Ovary (tissue), 9 donors: ENCODE data around the gene VWA5B1. TPM values are rescaled to one million over a fixed set of nuclear protein-coding genes. Genes with fewer than 3 reads are reported as not detected.

Experiments used
- DNase-seq, 5 donors: peaks; one replicate each; pipeline ENCODE4 v3.0.0-alpha.2; 2019 to 2020
- H3K27ac ChIP-seq, 2 donors: fragments of 200-600 bp; one replicate each; pipeline versions ENCODE4 v1.5.1 to v1.8.0; 2019 to 2022
- H3K27me3 ChIP-seq: fragments of 200-600 bp; one replicate; pipeline ENCODE4 v1.8.0; 2022
- H3K36me3 ChIP-seq: fragments of 200-600 bp; sonication (generic); one replicate; pipeline ENCODE4 v1.5.1; 2019
- H3K4me1 ChIP-seq: one replicate; pipeline ENCODE4 v1.8.1; 2013; ENCODE audit warnings: mild to moderate bottlenecking, moderate library complexity; ENCODE audit not compliant: insufficient read depth
- H3K4me3 ChIP-seq: fragments of 200-600 bp; sonication (generic); one replicate; pipeline ENCODE4 v1.5.1; 2017
- H3K9me3 ChIP-seq, 2 donors: fragments of 200-600 bp in 1 of 2; sonication (generic) in 1 of 2; one replicate each; pipeline versions ENCODE4 v1.5.1 to v1.8.1; 2013 to 2019; ENCODE audit warnings: mild to moderate bottlenecking in 1 of 2, moderate library complexity in 1 of 2
- EP300 ChIP-seq: sonication (generic); formaldehyde crosslinking; IDR thresholded peaks from one replicate; pipeline ENCODE4 v1.6.1; 2017; ENCODE audit warnings: antibody characterized with exemption
- POLR2A ChIP-seq: fragments of 450-650 bp; IDR thresholded peaks from one replicate; pipeline ENCODE4 v1.6.1; 2017; ENCODE audit warnings: antibody characterized with exemption, mild to moderate bottlenecking, moderate library complexity
- WGBS, 3 donors: extraction: QIAGEN DNeasy Blood & Tissue Kit in 1 of 3; methylation state at CpG; one replicate each; pipeline versions ENCODE4 v1.1.5 to v1.1.7; 2013 to 2017; 5-methylcytosine and 5-hydroxymethylcytosine counted together
- intact Hi-C, 4 donors: fragments of 100-400 bp; cut with DNase I; formaldehyde crosslinking; loops; one replicate each; pipeline versions ENCODE4 v1.11.0 to v1.15.1; 2022 to 2023
- polyA plus RNA-seq, 2 donors: library from polyadenylated mRNA; stranded (reverse); fragments of 200-250 nt in 1 of 2; fragments of 350-450 nt in 1 of 2; fragmentation: Illumina TruSeq in 1 of 2; extraction: RNeasy Lipid Tissue Mini Kit (QIAGEN cat#74804) in 1 of 2; gene quantifications; one replicate each; pipeline ENCODE4 v1.2.3, GENCODE V29; 2013 to 2014
- total RNA-seq, 7 donors: library from RNA; depleted of rRNA in 2 of 7; stranded (reverse); fragments of >200 nt in 2 of 7; fragmentation: NEBNext Ultra II Directional in 3 of 7; extraction: Animal tissue kit (Norgen Biotek cat#: 25700) in 3 of 7; gene quantifications; one replicate each; pipeline versions ENCODE4 v1.1.0 to v1.2.4, GENCODE V29; 2016 to 2023
- TF ChIP-seq, protein P1 (sequence below), 3 donors: fragments of 450-650 bp in 2 of 3; fragments of 200-600 bp in 1 of 3; IDR thresholded peaks; one replicate each; pipeline versions ENCODE4 v1.5.1 to v1.8.0; 2016 to 2022; ENCODE audit warnings: antibody characterized with exemption in 3 of 3, mild to moderate bottlenecking in 1 of 3
- donor health status: DM: no; HTN: no; CAD: no; lungs with moderate emphysema.
- donor health status: DM: no; HTN: no; CAD: no.
- donor health status: Bipolar disorder and iron deficiency.
- donor health status: DM: yes; HTN: yes; CAD: no.
- donor health status: DM: no; HTN: no; CAD: no.
- donor health status: DM: yes; HTN: yes; CAD: no.

The VWA5B1 gene
- total and polyA plus RNA-seq, 9 donors: 0.10 to 1.5 (median 0.21) TPM; not detected in 5

DNA sequence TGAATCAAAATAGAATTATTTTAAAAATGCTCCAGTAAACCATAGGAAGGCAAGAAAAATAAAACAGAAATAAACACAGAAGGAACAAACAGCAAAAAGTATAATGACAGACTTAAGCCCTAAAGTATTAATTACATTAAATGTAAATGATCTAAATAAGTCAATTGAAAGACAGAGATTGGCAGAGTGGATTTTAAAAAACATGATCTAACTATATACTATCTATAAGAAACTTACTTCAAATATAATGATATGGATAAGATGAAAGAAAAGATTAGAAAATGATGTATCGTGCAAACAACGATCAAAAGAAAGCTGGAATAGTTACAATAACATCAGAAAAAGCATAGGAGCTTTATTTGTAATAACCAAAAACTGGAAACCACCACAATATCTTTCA, 104.6 kb downstream of the VWA5B1 start:
- 79 to 87% (median 83%) methylated on average over 2 of the region's 2 CpGs for WGBS, 3 donors
- no peaks in the 10 kb centered on the region for H3K4me1 ChIP-seq
- intact Hi-C loops: no loop called here
- H3K36me3 ChIP-seq: no peaks in the 10 kb centered on the region
- H3K9me3 ChIP-seq: no peaks in the 10 kb centered on the region
- no peaks in the 10 kb centered on the region for H3K27me3 ChIP-seq
- no peak overlapping the region for H3K27ac ChIP-seq
- DNase-seq: no peak
- TF ChIP-seq POLR2A: no peak
- TF ChIP-seq, protein P1, sequence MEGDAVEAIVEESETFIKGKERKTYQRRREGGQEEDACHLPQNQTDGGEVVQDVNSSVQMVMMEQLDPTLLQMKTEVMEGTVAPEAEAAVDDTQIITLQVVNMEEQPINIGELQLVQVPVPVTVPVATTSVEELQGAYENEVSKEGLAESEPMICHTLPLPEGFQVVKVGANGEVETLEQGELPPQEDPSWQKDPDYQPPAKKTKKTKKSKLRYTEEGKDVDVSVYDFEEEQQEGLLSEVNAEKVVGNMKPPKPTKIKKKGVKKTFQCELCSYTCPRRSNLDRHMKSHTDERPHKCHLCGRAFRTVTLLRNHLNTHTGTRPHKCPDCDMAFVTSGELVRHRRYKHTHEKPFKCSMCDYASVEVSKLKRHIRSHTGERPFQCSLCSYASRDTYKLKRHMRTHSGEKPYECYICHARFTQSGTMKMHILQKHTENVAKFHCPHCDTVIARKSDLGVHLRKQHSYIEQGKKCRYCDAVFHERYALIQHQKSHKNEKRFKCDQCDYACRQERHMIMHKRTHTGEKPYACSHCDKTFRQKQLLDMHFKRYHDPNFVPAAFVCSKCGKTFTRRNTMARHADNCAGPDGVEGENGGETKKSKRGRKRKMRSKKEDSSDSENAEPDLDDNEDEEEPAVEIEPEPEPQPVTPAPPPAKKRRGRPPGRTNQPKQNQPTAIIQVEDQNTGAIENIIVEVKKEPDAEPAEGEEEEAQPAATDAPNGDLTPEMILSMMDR (IDR thresholded peaks at IDR 0.05): no peak
- no peak overlapping the region for H3K4me3 ChIP-seq

DNA sequence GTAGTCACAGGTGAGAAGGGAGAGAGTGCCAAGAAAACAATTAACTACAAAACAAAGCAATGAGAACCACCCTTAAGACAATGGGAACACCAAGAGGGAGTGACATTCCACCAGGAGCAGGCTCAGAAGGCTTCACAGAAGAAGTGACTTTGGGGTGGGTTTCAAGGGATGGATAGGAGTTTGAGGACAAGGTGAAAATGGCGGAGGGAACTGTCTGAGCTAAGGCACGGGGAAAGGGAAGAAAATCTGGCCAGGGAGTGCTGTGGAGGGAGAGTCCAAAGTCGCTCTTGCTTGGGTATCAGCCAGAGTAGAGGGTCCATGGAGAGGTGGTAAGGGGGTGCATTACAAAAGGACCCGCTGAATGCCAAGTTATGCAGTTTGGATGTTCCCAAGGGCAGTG, 108.1 kb downstream of the VWA5B1 start:
- Histone ChIP-seq H3K4me3 (no peak overlapping the region), H3K9me3 (no peaks in the 10 kb centered on the region), H3K36me3 (no peaks in the 10 kb centered on the region), H3K27ac (no peak overlapping the region), H3K4me1 (no peaks in the 10 kb centered on the region), H3K27me3 (no peaks in the 10 kb centered on the region)
- TF ChIP-seq EP300 (no peak), POLR2A (no peak)
- TF ChIP-seq, protein P1 (IDR thresholded peaks at IDR 0.05): no peak
- intact Hi-C loops: no loop called here
- 72 to 83% (median 78%) methylated on average over 4 of the region's 4 CpGs for WGBS, 3 donors
- DNase-seq: no peak

DNA sequence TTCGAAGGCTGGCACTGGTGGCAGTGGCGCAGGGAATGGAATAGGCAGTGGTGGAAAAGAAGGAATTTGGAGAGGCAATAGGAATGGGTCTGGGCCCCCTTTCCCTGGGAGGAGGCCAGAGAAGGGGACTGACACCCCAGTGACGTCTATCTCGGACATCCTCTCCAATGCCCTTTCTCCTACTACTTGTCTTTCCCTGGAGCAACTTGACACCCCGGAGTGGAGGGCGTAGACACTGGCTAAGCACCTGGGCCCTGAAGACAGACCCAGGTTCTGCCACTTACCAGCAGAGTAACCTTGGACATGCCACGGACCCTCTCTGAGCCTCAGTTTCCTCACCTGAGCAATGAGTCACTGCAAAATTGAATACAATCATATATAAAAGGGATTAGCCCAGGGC, 108.5 kb downstream of the VWA5B1 start:
- no peak for DNase-seq

DNA sequence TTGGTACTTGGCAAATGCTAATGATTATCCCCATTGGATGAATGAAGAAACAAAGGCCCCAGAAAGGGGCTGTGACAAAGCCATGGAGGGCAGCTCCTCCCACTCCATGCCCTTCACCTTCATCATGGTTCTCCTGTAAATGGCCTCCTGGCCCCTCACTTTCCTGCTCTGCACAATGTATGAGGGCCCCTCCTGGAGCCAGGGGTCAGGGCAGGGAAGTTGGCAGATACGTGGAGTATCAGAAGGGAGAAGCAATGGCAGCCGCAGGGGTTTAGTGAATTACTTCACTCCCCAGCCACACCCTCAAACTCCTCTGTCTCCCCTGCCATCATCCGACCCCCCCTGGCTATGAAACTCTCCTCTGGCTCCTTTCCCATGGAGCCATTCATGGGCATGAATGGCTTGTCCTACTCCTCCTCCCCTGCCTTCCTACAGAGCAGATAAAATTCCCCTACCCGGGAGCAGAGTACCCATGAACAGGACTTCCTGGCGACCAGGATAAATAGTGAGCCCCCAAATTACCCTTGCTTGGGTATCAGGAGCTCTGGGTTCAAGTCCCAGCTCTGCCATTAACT, 109.0 kb downstream of the VWA5B1 start:
- no peak for DNase-seq
- no peak overlapping the region for H3K27ac ChIP-seq
- TF ChIP-seq, protein P1 (IDR thresholded peaks at IDR 0.05): no peak
- no peak for TF ChIP-seq EP300
- no peak for TF ChIP-seq POLR2A
- 28 to 33% (median 32%) methylated on average over 5 of the region's 5 CpGs for WGBS, 3 donors
- intact Hi-C loops: no loop called here
- H3K36me3 ChIP-seq: no peaks in the 10 kb centered on the region
- H3K4me1 ChIP-seq: no peaks in the 10 kb centered on the region
- H3K27me3 ChIP-seq: no peaks in the 10 kb centered on the region
- H3K9me3 ChIP-seq: no peaks in the 10 kb centered on the region
- H3K4me3 ChIP-seq: no peak overlapping the region

More for the DNA sequence above, 108.5 kb downstream of the VWA5B1 start:
- Histone ChIP-seq H3K27me3 (no peaks in the 10 kb centered on the region), H3K4me1 (no peaks in the 10 kb centered on the region), H3K27ac (no peak overlapping the region), H3K4me3 (no peak overlapping the region), H3K36me3 (no peaks in the 10 kb centered on the region), H3K9me3 (no peaks in the 10 kb centered on the region)
- intact Hi-C loops: no loop called here
- 70 to 81% (median 71%) methylated on average over 7 of the region's 7 CpGs for WGBS, 3 donors
- TF ChIP-seq, protein P1 (IDR thresholded peaks at IDR 0.05): no peak
- TF ChIP-seq POLR2A (no peak), EP300 (no peak)
